Neural cell (in vitro differentiated cells): ENCODE measurements around the gene PRPF4. TPM values are rescaled to one million over a fixed set of nuclear protein-coding genes. Genes with fewer than 3 reads are reported as not detected.
A peak's percentile ranks its signal among the peaks of the same experiment; 100 is the strongest.

ENCODE experiments used
- H2AFZ ChIP-seq: fragments of 200-600, 300-800 bp; sonication (generic), shearing (Covaris generic); 2 replicates; pipeline ENCODE4 v1.6.0; 2014; ENCODE audit warnings: low read depth, mild to moderate bottlenecking, antibody characterized with exemption, low read length, moderate library complexity
- H3F3A ChIP-seq: fragments of 200-600 bp; shearing (Covaris generic); 2 replicates; pipeline ENCODE4 v1.6.1; 2016; ENCODE audit warnings: mild to moderate bottlenecking, moderate library complexity, mixed read lengths, antibody characterized with exemption, low read length; ENCODE audit not compliant: insufficient read depth, poor library complexity, severe bottlenecking
- H3K27ac ChIP-seq: fragments of 200-600, 300-800 bp; sonication (generic), shearing (Covaris generic); 2 replicates; pipeline ENCODE4 v1.5.1; 2014; ENCODE audit warnings: mild to moderate bottlenecking, low read length, moderate library complexity
- H3K27me3 ChIP-seq: fragments of 300-800, 200-600 bp; sonication (generic), shearing (Covaris generic); 2 replicates; pipeline ENCODE4 v1.6.0; 2014; ENCODE audit warnings: mild to moderate bottlenecking, low read depth, low read length, moderate library complexity; ENCODE audit not compliant: insufficient read depth
- H3K36me3 ChIP-seq: fragments of 300-800, 200-600 bp; sonication (generic), shearing (Covaris generic); 2 replicates; pipeline ENCODE4 v1.5.1; 2014; ENCODE audit warnings: mild to moderate bottlenecking, antibody characterized with exemption, low read length, moderate library complexity; ENCODE audit not compliant: insufficient read depth
- H3K4me2 ChIP-seq: fragments of 300-800, 200-600 bp; sonication (generic), shearing (Covaris generic); 2 replicates; pipeline ENCODE4 v1.6.0; 2014; ENCODE audit warnings: mild to moderate bottlenecking, low read length
- H3K4me3 ChIP-seq: fragments of 300-800, 200-600 bp; sonication (generic), shearing (Covaris generic); 2 replicates; pipeline ENCODE4 v1.5.1; 2014; ENCODE audit warnings: mild to moderate bottlenecking, low read length, moderate library complexity
- H3K79me2 ChIP-seq: fragments of 200-600 bp; shearing (Covaris generic); replicated peaks from 2 replicates; pipeline ENCODE4 v1.6.0; 2014; ENCODE audit warnings: mild to moderate bottlenecking, low read length, moderate library complexity; ENCODE audit not compliant: insufficient read depth
- H3K9ac ChIP-seq: fragments of 300-800, 200-600 bp; sonication (generic), shearing (Covaris generic); 2 replicates; pipeline ENCODE4 v1.6.1; 2016; ENCODE audit warnings: mild to moderate bottlenecking, low read length, mixed read lengths
- H3K9me2 ChIP-seq: fragments of 200-600 bp; shearing (Covaris generic); 2 replicates; pipeline ENCODE4 v1.6.1; 2016; ENCODE audit warnings: mild to moderate bottlenecking, low read length, mixed read lengths; ENCODE audit not compliant: insufficient read depth
- H3K9me3 ChIP-seq: fragments of 200-600, 300-800 bp; sonication (generic), shearing (Covaris generic); 2 replicates; pipeline ENCODE4 v1.6.1; 2016; ENCODE audit warnings: mild to moderate bottlenecking, mixed run types, low read length, moderate library complexity, mixed read lengths
- H4K20me1 ChIP-seq: fragments of 200-600 bp; shearing (Covaris generic); 2 replicates; pipeline ENCODE4 v1.6.1; 2016; ENCODE audit warnings: mild to moderate bottlenecking, mixed run types; ENCODE audit not compliant: insufficient read depth
- EP300 ChIP-seq: fragments of 450-650 bp; conservative IDR thresholded peaks from 2 replicates; pipeline ENCODE4 v1.6.1; 2014; ENCODE audit warnings: antibody characterized with exemption, mild to moderate bottlenecking, moderate library complexity; ENCODE audit not compliant: poor library complexity, severe bottlenecking
- EZH2 ChIP-seq: fragments of 200-600, 300-800 bp; shearing (Covaris generic), sonication (generic); IDR thresholded peaks from 2 replicates; pipeline ENCODE4 v1.6.1; 2014; ENCODE audit warnings: antibody characterized with exemption, low read length, borderline replicate concordance, mild to moderate bottlenecking; ENCODE audit not compliant: insufficient read depth, poor library complexity, severe bottlenecking
- MXI1 ChIP-seq: fragments of 450-650 bp; conservative IDR thresholded peaks from 2 replicates; pipeline ENCODE4 v1.6.1; 2014; ENCODE audit warnings: antibody characterized with exemption, mild to moderate bottlenecking; ENCODE audit not compliant: poor library complexity, severe bottlenecking
- POLR2AphosphoS5 ChIP-seq: IDR thresholded peaks from 2 replicates; pipeline ENCODE4 v1.6.1; 2012
- RAD21 ChIP-seq: fragments of 450-650 bp; conservative IDR thresholded peaks from 2 replicates; pipeline ENCODE4 v1.6.1; 2014; ENCODE audit warnings: antibody characterized with exemption, mild to moderate bottlenecking, moderate library complexity
- REST ChIP-seq: IDR thresholded peaks from 2 replicates; pipeline ENCODE4 v1.6.1; 2012; ENCODE audit warnings: borderline replicate concordance
- SMC3 ChIP-seq: fragments of 450-650 bp; conservative IDR thresholded peaks from 2 replicates; pipeline ENCODE4 v1.6.1; 2014; ENCODE audit warnings: antibody characterized with exemption, mild to moderate bottlenecking, moderate library complexity; ENCODE audit not compliant: poor library complexity
- TAF1 ChIP-seq: IDR thresholded peaks from 2 replicates; pipeline ENCODE4 v1.6.1; 2012; ENCODE audit warnings: low read depth
- polyA plus RNA-seq: library from polyadenylated mRNA; depleted of rRNA; stranded (reverse); fragments of >200 nt; gene quantifications from 2 replicates; pipeline ENCODE4 v1.2.3, GENCODE V29; 2014
- TF ChIP-seq, protein P1 (sequence below): fragments of 450-650 bp; IDR thresholded peaks from 2 replicates; pipeline ENCODE4 v1.5.1; 2014; ENCODE audit warnings: antibody characterized with exemption, mild to moderate bottlenecking, moderate library complexity; ENCODE audit not compliant: poor library complexity, severe bottlenecking

PRPF4 gene
- polyA plus RNA-seq, 1 donor from 2014 or later: 27.4 TPM

DNA sequence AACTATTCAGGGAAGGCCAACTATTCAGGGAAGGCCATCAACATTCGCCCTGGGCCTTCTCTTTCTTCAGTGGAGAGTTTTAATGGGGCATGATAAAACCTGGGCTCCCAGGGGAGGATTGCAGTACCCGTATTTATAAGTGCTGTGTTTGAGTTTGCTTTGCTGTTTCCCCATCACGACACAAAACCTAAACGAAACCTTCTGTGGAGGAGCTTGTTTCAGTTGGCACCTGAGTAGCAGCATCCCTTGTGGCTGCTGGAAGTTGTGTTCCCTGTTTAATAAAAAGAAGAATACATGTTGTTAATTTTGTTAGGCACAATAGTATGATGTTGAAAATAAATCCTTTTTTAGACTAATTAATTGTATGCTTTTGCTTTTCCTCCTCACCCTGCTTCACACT lies 56.3 kb downstream of the PRPF4 start:
- Histone ChIP-seq H3K27ac (no peak overlapping the region), H3F3A (no peaks in the 10 kb centered on the region), H3K9ac (no peak overlapping the region), H3K36me3 (no peaks in the 10 kb centered on the region), H3K9me2 (no peaks in the 10 kb centered on the region), H3K9me3 (no peaks in the 10 kb centered on the region), H3K79me2 (no peaks in the 10 kb centered on the region), H4K20me1 (no peaks in the 10 kb centered on the region), H2AFZ (no peak overlapping the region), H3K4me3 (no peak overlapping the region), H3K27me3 (no peaks in the 10 kb centered on the region), H3K4me2 (no peak overlapping the region)
- TF ChIP-seq EZH2 (no peak), MXI1 (no peak)

DNA sequence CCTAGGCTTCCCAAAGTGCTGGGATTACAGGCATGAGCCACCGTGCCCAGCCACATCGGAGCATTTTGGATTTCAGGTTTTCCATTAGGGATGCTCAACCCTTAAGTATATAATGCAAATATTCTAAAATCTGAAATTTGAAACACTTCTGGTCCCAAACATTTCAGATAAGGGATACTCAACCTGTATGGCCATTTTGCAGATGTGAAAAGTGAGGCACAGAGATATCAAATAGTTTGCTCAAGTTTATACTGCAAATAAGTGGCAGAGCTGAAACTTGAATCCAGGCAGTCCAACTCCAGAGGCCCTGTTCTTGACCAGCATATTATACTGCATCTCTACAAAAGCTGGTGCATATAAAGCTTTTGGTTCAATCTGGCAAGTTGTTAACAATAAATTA lies 62.3 kb downstream of the PRPF4 start:
- Histone ChIP-seq H3K36me3 (no peaks in the 10 kb centered on the region), H3F3A (no peaks in the 10 kb centered on the region), H4K20me1 (no peaks in the 10 kb centered on the region), H3K9me2 (no peaks in the 10 kb centered on the region), H3K79me2 (no peaks in the 10 kb centered on the region), H3K9me3 (no peaks in the 10 kb centered on the region), H3K27me3 (no peaks in the 10 kb centered on the region), H3K4me3 (no peak overlapping the region), H3K27ac (no peak overlapping the region), H2AFZ (no peak overlapping the region), H3K4me2 (no peak overlapping the region), H3K9ac (no peak overlapping the region)
- TF ChIP-seq SMC3 (no peak), EZH2 (no peak), MXI1 (no peak), POLR2AphosphoS5 (no peak), TAF1 (no peak), EP300 (no peak)
- TF ChIP-seq, protein P1, sequence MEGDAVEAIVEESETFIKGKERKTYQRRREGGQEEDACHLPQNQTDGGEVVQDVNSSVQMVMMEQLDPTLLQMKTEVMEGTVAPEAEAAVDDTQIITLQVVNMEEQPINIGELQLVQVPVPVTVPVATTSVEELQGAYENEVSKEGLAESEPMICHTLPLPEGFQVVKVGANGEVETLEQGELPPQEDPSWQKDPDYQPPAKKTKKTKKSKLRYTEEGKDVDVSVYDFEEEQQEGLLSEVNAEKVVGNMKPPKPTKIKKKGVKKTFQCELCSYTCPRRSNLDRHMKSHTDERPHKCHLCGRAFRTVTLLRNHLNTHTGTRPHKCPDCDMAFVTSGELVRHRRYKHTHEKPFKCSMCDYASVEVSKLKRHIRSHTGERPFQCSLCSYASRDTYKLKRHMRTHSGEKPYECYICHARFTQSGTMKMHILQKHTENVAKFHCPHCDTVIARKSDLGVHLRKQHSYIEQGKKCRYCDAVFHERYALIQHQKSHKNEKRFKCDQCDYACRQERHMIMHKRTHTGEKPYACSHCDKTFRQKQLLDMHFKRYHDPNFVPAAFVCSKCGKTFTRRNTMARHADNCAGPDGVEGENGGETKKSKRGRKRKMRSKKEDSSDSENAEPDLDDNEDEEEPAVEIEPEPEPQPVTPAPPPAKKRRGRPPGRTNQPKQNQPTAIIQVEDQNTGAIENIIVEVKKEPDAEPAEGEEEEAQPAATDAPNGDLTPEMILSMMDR: no peak

DNA sequence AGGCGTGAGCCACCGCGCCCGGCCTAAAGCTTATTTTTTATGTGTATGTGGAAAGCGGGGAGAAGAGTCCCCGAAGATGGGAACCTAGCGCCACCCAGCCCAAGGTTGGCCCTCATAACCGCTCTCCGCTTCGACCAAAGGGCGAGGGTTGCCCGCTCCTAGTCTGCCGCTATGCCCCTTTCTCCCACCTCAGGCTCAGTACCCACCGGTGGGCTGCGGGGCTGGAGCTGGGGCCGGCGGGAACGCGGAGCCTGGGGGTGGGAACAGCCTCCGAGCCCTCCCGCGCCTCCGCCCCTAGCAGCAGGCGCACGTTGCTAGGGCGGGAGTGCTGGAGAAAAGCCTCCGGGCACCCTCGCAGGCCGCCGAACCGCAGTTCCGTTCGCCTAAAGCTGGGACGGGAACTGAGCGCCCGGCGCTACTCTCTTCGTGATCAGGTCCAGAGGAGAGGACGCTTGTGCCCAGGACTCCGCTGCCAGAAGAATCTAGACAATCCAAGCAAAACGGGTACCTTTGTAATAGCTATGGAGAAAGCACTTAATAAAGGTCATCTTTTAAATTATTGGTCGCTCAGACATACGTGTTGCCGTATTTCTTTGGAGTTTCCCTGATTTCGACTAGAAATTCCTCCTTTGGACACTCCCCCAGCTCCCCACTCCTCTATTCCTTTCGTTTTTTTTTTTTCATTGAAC lies 64.7 kb downstream of the PRPF4 start, which contains the start of gene WDR31:
WDR31 (minus strand) TSS at position 265 of the 689 bp plus-strand sequence. CDS start 8,253 bp downstream, outside the sequence.
- Histone ChIP-seq H3K27me3 (no peaks in the 10 kb centered on the region), H3K4me2 (peak within 1 kb of the TSS; percentile 77), H4K20me1 (no peaks in the 10 kb centered on the region), H3K36me3 (no peaks in the 10 kb centered on the region), H3K9me2 (no peaks in the 10 kb centered on the region), H3K4me3 (peak within 1 kb of the TSS; percentile 80), H3F3A (no peaks in the 10 kb centered on the region), H3K27ac (peak within 1 kb of the TSS; percentile 73), H3K79me2 (no peaks in the 10 kb centered on the region), H2AFZ (peak within 1 kb of the TSS; percentile 98), H3K9me3 (no peaks in the 10 kb centered on the region), H3K9ac (peak within 1 kb of the TSS; percentile 81)
- TF ChIP-seq EZH2 (no peak), EP300 (peak; percentile 37), SMC3 (peak; percentile 50), POLR2AphosphoS5 (peak; percentile 90), MXI1 (peak; percentile 76), TAF1 (peak; percentile 78), REST (peak; percentile 58), RAD21 (peak; percentile 40)
- TF ChIP-seq, protein P1: no peak
